Transverse colon (tissue), 4 donors: ENCODE measurements around the gene GP1BB. TPM values are rescaled to one million over a fixed set of nuclear protein-coding genes. Genes with fewer than 3 reads are reported as not detected.

ENCODE experiments used
- DNase-seq: peaks from one replicate; pipeline ENCODE4 v3.0.0-alpha.2; 2019
- H3K27ac ChIP-seq, 4 donors: fragments of 200-600 bp; sonication (generic); 2 replicates each; pipeline ENCODE4 v1.5.1; 2016 to 2018; ENCODE audit warnings: inconsistent platforms in 4 of 4
- H3K27me3 ChIP-seq: fragments of 200-600 bp; sonication (generic); 2 replicates; pipeline ENCODE4 v1.5.1; 2017; ENCODE audit warnings: inconsistent platforms
- H3K36me3 ChIP-seq, 4 donors: fragments of 200-600 bp; sonication (generic); 2 replicates each; pipeline ENCODE4 v1.5.1; 2017 to 2019; ENCODE audit warnings: inconsistent platforms in 4 of 4
- H3K4me1 ChIP-seq, 4 donors: fragments of 200-600 bp; sonication (generic); 2 replicates each; pipeline ENCODE4 v1.5.1; 2017 to 2020; ENCODE audit warnings: inconsistent platforms in 4 of 4
- H3K4me3 ChIP-seq, 4 donors: fragments of 200-600 bp; sonication (generic); 1 replicate in 1 of 4; 2 replicates in 3 of 4; pipeline versions ENCODE4 v1.5.1 to v1.6.1; 2017 to 2019; ENCODE audit warnings: inconsistent platforms in 4 of 4
- H3K9me3 ChIP-seq, 2 donors: fragments of 200-600 bp; sonication (generic); 2 replicates each; pipeline ENCODE4 v1.5.1; 2017 to 2019; ENCODE audit warnings: inconsistent platforms in 2 of 2
- EP300 ChIP-seq: sonication (generic); formaldehyde crosslinking; IDR thresholded peaks from one replicate; pipeline ENCODE4 v1.6.1; 2017; ENCODE audit warnings: antibody characterized with exemption, low read depth
- POLR2A ChIP-seq: fragments of 450-650 bp; IDR thresholded peaks from one replicate; pipeline ENCODE4 v1.6.1; 2016; ENCODE audit warnings: antibody characterized with exemption, mild to moderate bottlenecking, moderate library complexity
- POLR2AphosphoS5 ChIP-seq, 3 donors: sonication (generic); formaldehyde crosslinking; IDR thresholded peaks; one replicate each; pipeline ENCODE4 v1.6.1; 2016; ENCODE audit warnings: antibody characterized with exemption in 3 of 3
- WGBS, 2 donors: methylation state at CpG; one replicate each; pipeline ENCODE4 v1.1.5; 2018; ENCODE audit warnings: low coverage in 1 of 2; 5-methylcytosine and 5-hydroxymethylcytosine counted together
- in situ Hi-C, 4 donors: fragments of 200-750 bp; cut with MboI; loops; one replicate each; pipeline versions ENCODE4 v1.15.0 to v1.15.1; 2017; ENCODE audit warnings: low sequenced_read_pairs in 3 of 4, low pct_ligation_motif_present in 1 of 4, low pct_unique_long_range_greater_than_20kb in 1 of 4
- intact Hi-C: fragments of 100-400 bp; cut with DNase I; formaldehyde crosslinking; loops from one replicate; pipeline ENCODE4 v1.15.1; 2023; ENCODE audit warnings: low total_unique reads
- total RNA-seq, 4 donors: library from RNA; depleted of rRNA; stranded (reverse); fragments of >200 nt; gene quantifications; one replicate each; pipeline ENCODE4 v1.1.0, GENCODE V29; 2016
- TF ChIP-seq, protein P1 (sequence below), 5 experiments: fragments of 200-600 bp in 3 of 5; fragments of 450-650 bp in 2 of 5; sonication (generic) in 3 of 5; IDR thresholded peaks; 1 replicate in 2 of 5; 2 replicates in 3 of 5; pipeline ENCODE4 v1.5.1; 2016 to 2017; ENCODE audit warnings: antibody characterized with exemption in 5 of 5, inconsistent platforms in 3 of 5, mild to moderate bottlenecking in 2 of 5, moderate library complexity in 1 of 5

The GP1BB gene
- total RNA-seq, 4 donors from 2014 or later, result 0.41 to 10.3 (median 1.8) TPM

DNA sequence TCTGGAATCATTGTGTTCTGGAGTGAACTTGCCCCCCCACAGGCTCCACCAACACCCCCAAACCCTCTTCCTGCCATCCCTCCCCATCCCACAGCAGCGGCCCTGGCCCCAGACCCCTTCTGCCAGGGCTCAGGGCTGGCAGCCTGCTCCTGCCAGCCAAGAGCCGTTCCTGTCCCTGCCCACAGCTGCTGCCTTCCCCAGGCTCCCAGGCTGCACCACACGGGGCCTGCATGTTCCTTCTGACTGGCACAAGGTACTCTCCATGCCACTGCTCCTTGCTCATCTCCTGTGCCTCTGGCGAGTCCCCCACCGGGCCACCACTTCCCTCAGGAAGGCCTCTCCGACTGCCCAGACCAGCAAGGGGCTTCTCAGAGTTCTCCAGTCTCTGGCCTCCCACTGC is 4.9 kb downstream of the GP1BB start:
- TF ChIP-seq POLR2AphosphoS5 (IDR thresholded peaks at IDR 0.05) (no peak), POLR2A (no peak), EP300 (no peak)
- TF ChIP-seq, protein P1, sequence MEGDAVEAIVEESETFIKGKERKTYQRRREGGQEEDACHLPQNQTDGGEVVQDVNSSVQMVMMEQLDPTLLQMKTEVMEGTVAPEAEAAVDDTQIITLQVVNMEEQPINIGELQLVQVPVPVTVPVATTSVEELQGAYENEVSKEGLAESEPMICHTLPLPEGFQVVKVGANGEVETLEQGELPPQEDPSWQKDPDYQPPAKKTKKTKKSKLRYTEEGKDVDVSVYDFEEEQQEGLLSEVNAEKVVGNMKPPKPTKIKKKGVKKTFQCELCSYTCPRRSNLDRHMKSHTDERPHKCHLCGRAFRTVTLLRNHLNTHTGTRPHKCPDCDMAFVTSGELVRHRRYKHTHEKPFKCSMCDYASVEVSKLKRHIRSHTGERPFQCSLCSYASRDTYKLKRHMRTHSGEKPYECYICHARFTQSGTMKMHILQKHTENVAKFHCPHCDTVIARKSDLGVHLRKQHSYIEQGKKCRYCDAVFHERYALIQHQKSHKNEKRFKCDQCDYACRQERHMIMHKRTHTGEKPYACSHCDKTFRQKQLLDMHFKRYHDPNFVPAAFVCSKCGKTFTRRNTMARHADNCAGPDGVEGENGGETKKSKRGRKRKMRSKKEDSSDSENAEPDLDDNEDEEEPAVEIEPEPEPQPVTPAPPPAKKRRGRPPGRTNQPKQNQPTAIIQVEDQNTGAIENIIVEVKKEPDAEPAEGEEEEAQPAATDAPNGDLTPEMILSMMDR (IDR thresholded peaks at IDR 0.05), result no peak
- intact Hi-C loops, result no loop called here
- Histone ChIP-seq H3K36me3 (no peaks in the 10 kb centered on the region), H3K4me1 (peaks cover 0 to 14% (median 13%) of the 10 kb centered on the region in 4 donors), H3K4me3 (no peak overlapping the region), H3K9me3 (no peaks in the 10 kb centered on the region), H3K27ac (no peak overlapping the region), H3K27me3 (peaks cover 30% of the 10 kb centered on the region)
- in situ Hi-C loops, result no loop called here
- 67% methylated on average over 6 of the region's 6 CpGs; no CpG with 5 or more reads in 1 of the 2 donors for whole genome bisulfite sequencing, 2 donors
- DNase-seq, result no peak

DNA sequence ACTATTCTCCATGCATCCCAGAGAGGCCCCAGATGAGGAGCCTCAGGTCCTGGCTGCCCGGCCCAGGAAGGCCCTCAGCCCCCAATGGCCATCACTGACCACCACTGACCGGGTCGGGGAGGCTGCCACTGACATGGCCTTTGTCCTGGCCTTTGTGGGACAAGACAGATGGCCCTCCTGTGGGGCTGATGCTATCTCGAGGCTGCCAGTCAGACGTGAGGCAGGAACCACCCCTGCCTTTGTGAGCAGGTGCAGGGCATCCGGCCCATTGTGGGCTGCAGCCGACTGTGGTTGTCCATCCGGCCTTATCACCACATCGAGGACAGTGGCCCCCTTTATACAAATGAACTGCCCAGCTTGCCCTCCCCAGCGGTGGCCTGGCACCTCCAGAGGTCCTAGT is 5.5 kb downstream of the GP1BB start:
- Histone ChIP-seq H3K27ac (no peak overlapping the region), H3K27me3 (peaks cover 24% of the 10 kb centered on the region), H3K4me3 (no peak overlapping the region), H3K9me3 (no peaks in the 10 kb centered on the region), H3K4me1 (peaks cover 0 to 9% (median 8%) of the 10 kb centered on the region in 4 donors), H3K36me3 (no peaks in the 10 kb centered on the region)
- 42% methylated on average over 9 of the region's 10 CpGs; no CpG with 5 or more reads in 1 of the 2 donors for WGBS, 2 donors
- TF ChIP-seq EP300 (no peak), POLR2A (no peak), POLR2AphosphoS5 (IDR thresholded peaks at IDR 0.05) (no peak)
- TF ChIP-seq, protein P1 (IDR thresholded peaks at IDR 0.05), result no peak
- intact Hi-C loops (no loop called here), in situ Hi-C loops (no loop called here)
- no peak for DNase-seq

DNA sequence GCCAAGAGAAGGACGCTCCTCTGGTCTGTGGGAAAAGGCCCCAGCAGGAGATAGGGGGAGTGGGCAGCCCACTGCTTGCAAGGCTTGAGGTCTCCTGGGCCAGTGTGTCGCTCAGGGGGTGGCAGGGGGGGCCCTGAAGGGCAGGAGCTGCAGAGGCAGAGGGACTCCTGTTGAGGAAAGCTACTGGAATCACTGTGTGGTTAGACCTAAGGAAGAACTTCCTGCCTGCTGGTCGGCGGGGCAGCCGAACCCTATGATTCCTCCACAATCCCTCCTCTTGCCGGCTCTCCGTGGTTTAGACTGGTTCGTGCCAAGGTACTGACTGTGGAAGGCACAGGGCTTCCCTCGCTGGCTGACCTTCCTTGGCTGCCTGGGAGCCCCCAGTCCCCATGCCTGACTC is 6.2 kb downstream of the GP1BB start:
- peaks cover 0 to 8% (median 8%) of the 10 kb centered on the region in 4 donors for H3K4me1 ChIP-seq
- no peak overlapping the region for H3K27ac ChIP-seq
- no peak for TF ChIP-seq POLR2AphosphoS5 (IDR thresholded peaks at IDR 0.05)
- TF ChIP-seq POLR2A, result no peak
- no peak for TF ChIP-seq EP300
- TF ChIP-seq, protein P1 (IDR thresholded peaks at IDR 0.05), result no peak
- H3K27me3 ChIP-seq, result peaks cover 18% of the 10 kb centered on the region
- no peak overlapping the region for H3K4me3 ChIP-seq
- no peak for DNase-seq
- no peaks in the 10 kb centered on the region for H3K9me3 ChIP-seq
- 100% methylated on average over 1 of the region's 9 CpGs; no CpG with 5 or more reads in 1 of the 2 donors for WGBS, 2 donors
- no peaks in the 10 kb centered on the region for H3K36me3 ChIP-seq
- intact Hi-C loops (no loop called here), in situ Hi-C loops (no loop called here)

DNA sequence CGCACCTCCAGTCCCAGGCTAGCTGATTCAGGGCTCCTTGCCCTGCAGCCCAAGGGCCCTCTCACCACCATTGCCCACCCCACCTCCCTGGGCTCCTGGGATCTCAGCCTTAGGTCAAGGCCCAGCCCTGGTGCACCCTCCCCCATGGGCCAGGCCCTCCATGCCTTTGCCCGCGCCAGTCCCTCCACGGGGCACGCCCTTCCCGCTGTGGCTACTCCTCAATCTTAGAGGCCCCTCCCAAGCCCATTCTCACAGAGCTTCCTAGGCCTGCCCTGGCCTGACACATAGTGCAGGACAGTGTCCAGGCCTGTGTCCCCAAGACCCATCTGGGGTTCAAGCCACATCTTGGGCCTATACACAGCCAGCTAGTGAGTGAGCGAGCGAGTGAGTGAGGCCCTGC is 6.9 kb downstream of the GP1BB start:
- no peak overlapping the region for H3K4me3 ChIP-seq
- H3K9me3 ChIP-seq, result no peaks in the 10 kb centered on the region
- TF ChIP-seq EP300 (no peak), POLR2AphosphoS5 (IDR thresholded peaks at IDR 0.05) (no peak), POLR2A (no peak)
- TF ChIP-seq, protein P1 (IDR thresholded peaks at IDR 0.05), result no peak
- 78% methylated on average over 8 of the region's 8 CpGs; no CpG with 5 or more reads in 1 of the 2 donors for WGBS, 2 donors
- peaks cover 0 to 8% (median 8%) of the 10 kb centered on the region in 4 donors for H3K4me1 ChIP-seq
- peaks cover 11% of the 10 kb centered on the region for H3K27me3 ChIP-seq
- H3K27ac ChIP-seq, result no peak overlapping the region
- H3K36me3 ChIP-seq, result no peaks in the 10 kb centered on the region
- in situ Hi-C loops (loop anchor here in 3 of 4 donors (5.0 kb wide), 1 partner anchor 182 kb away; no protein-coding TSS in a partner anchor), intact Hi-C loops (loop anchor here (2.0 kb wide), 1 partner anchor 181 kb away; no protein-coding TSS in a partner anchor)
- DNase-seq, result no peak
